CD4-positive, alpha-beta T cell treated with Interleukin-12 subunit alpha and Interleukin-12 subunit beta, for 1 hour (primary cell): ENCODE results near the gene OMP.
"Not testable (repeated sequence)": the region's sequence is repeated elsewhere in the genome, so short reads cannot be mapped to it uniquely, and the experiment has no call there.

Experiments used
- DNase-seq: peaks from one replicate; pipeline ENCODE4 v3.0.0-alpha.2; 2020

OMP gene

GRCh38 chr11:77102246-77103210 is at the start of gene OMP:
Gene OMP, plus strand, starts transcription at chr11:77102840. Its CDS starts 0 bp downstream, at chr11:77102840.
- DNase-seq, result no peak

DNA sequence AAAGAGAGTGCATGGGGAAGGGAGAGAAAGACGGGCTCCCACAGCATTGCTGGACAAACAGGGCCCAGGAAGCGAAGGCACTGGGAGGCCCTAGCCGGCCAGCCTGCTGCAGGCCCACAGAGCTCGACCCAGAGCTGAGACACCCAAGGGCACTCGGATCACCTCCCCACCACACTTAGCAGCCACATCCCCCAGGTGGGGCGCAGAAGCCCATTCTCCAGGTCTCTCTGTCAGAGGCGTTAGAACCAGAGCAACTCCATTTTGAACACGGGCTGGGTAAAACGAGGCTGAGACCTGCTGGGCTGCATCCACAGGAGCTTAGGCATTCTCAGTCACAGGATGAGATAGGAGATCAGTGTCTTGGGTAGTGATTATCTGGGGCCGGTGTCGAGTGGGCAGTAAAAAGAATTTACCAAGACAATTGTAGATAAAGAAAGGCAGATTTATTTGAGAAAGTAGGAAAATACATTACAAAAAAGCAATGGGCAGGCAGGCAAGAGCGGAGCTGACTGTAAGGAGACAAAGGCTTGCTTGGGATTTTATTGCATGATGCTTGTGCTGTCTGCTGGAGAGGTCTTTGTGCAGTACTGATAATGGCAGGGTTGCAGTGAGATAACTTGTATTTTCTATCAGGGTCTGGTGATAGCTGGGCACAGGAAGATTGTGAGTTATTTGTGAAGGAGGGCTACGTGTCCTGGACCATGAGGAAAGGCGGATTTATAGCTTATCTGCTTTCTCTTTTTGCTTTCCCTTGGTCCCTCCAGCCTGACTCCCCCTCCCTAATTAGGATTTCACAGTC is 49.2 kb upstream of the OMP start:
- DNase-seq, result no peak

GRCh38 chr11:77054084-77054483 is 48.6 kb upstream of the OMP start:
- DNase-seq, result no peak

DNA sequence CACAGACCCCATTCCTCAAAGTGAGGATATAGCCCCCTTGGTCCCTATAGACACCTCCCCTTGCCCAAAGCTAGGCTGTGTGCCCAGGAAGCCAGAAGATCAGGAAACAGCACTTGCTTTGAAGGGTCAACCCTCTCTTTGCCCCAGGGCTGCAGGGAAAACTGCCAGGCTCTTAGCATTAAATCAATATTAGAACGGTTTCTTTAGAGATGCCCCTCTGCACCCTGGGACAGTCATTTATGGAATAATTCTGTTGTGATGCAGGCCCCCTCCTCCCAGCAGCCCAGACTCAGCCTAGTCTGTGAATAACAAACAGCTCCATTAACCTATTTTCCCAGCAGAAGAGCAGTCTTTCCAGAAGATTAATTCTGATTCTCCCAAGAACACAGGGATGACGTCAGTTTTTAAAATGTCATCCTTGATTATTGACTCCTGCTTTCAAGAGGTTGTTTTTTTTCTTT is 47.5 kb upstream of the OMP start:
- no peak for DNase-seq

DNA sequence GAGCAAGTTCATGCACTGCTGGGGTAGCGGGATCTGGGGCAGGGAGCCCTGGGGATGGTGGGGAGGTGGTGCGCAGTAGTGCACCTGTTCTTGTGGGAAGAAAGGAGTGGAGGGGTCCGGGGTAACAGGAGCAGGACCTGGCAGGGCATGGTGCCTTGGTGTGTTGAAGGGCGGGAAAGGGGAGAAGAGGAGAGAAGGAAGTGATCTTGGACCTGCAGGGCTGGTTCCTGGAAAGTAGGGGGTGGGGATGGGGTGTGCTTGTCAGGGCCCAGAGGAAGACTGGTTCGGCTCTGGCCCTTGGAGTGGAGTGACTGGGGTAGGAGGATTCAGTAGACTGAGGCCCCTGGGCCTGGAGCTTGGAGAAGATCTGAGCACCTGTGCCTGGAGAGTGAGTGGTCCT is 46.7 kb upstream of the OMP start:
- no peak for DNase-seq

DNA sequence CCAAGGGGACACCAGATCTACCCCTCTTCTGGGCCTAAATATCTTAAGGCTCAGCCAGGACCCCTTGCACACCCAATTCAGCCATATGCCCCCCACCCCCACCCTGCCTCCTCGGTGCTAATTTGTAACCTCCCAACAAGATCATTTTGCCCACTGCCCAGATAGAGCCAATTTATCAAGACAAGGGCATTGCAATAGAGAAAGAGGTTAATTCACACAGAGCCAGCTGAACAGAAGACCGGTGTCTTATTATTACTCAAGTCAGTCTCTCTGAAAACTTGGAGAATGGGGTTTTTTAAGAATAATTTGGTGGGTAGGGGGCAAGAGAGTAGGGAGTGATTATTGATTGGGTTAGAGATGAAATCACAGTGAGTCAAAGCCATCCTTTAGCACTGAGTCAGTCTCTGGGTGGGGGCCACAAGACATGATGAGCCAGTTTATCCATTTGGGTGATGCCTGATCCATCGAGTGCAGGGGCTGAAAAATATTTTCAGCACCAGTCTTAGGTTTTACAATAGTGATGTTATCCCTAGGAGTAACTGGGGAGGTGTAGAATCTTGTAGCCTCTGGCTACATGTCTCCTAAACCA is 45.7 kb upstream of the OMP start:
- DNase-seq, result no peak

DNA sequence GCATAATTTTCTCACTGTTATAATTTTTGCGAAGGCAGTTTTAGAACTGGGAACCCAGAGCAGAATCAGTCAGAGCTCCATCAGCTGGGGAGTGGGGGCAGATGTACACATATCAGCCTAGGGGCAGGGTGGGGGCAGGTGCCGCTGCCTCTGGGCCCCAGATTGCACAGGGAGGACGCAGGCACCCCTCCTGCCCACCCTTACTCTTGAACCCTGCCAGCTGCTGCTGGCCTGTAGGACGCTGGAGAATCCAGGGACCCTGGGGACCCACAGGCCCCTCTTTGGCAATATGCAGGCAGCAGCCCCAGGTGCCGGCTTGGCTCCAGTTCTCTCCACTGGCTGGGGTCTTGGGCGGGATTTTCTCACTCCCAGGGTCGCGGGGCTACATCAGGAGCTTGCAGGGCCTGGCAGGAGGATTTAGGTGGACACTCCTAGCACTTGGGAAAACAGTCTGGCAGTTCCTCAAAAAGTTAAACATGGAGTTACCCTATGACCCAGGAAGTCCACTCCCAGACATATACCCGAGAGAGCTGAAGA is 44.6 kb upstream of the OMP start:
- DNase-seq, result no peak

- no peak for DNase-seq
Measured at GRCh38 chr11:77058900-77059299, 43.7 kb upstream of the OMP start.

DNA sequence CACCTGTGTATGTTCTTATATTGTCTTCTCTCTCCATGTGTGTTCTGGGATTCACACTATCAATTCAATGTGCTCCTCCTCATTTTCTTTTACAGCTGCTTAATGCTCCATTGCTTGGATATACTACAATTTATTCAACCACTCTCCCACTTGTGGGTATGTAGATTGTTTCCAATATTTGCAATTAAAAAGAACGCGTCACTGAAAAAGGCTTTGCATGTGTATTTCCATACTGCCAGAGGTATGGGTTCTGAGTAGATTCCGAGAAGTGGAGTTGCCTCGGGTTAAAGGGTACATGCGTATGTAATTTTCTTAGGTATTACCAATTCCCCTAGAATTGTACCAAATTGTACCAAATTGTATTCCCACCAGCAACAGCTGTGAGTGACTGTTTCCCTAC is 42.8 kb upstream of the OMP start:
- DNase-seq, result no peak

GRCh38 chr11:77060234-77060633 is 42.4 kb upstream of the OMP start:
- no peak for DNase-seq

GRCh38 chr11:77061258-77061657 is 41.4 kb upstream of the OMP start:
- not testable (repeated sequence) for DNase-seq

DNA sequence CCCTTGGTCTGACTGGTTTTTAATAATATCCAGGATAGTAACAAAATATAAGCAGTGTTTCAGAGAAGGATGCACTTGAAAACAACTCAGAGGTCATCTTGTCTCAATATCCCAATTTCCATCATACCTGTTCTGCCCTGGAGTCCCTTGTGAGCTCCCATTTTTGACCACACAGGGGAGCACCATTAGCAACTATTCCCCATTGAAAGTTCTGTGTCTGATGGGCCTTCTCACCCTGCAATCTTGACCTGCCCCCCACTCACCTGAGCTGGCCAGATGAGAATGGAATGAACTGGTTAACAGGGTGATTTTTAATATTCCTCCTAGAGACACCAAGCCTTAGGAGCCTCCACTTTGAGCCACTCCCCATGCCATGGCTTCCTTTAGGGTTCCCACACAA is 39.7 kb upstream of the OMP start:
- no peak for DNase-seq

DNA sequence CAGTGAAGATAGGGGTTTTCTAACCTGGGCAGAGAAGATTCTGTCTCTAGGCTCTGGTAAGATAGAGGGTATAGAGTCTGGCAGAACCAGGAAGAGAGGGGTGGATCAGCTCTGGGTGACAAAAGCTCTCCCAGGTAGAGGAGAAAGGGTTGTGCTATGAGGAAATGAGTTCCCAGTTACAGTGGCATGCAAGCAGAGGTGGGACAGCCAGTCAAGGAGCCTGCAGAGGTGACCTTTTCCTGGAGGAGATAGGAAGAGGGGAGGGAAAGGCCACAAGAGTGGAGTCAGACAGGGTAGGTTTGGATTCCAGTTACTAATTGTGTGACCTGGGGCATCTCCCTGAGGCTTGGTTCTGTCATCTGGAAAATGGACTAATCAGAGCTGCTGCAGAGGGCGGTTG is 39.2 kb upstream of the OMP start:
- DNase-seq, result no peak

- no peak for DNase-seq
Measured at GRCh38 chr11:77063861-77064260, 38.8 kb upstream of the OMP start.

DNA sequence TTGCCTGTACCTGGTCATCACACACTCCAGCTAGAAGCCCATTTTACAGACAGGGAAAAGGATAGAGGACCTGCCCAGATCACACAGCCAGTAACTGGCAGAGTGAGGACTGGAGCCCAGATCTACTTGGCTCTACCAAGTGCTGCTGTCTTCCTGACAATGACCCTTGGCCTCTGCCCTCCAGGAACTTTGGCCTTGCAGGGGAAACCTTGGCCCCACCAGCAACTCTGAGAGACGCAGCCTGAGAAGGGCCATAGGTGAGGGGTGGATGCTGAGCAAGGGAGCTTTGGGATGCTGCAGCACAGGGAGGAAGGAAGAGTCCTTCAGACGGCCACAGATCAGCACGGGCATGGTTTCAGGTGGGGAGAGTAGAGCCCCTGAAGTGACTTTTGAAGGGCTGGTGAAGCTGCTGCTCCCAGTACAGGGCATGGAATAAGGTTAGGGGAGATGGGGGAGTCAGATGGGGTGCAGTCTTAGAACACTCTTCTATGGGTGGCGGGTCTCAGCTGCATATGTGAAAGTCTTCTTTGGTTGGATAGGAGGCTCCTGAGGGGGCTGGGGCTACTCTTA is 37.9 kb upstream of the OMP start:
- DNase-seq, result no peak

DNA sequence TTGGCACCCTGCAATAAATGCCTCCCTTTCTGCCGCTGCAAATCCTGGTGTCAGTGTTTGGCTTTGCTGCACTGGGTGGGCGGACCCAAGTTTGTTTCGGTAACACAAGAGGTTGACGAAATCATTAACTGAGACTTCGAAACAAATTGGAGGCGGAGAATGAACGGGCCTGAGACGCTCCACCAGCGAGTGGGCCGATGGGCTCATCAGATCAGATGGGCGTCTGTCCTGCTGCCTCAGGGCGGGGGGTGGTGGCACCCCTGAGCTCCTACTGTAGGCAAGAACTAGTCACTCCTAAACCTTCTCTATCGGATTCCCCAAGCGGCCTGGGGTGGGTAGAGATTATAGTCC is 36.8 kb upstream of the OMP start:
- DNase-seq, result no peak

DNA sequence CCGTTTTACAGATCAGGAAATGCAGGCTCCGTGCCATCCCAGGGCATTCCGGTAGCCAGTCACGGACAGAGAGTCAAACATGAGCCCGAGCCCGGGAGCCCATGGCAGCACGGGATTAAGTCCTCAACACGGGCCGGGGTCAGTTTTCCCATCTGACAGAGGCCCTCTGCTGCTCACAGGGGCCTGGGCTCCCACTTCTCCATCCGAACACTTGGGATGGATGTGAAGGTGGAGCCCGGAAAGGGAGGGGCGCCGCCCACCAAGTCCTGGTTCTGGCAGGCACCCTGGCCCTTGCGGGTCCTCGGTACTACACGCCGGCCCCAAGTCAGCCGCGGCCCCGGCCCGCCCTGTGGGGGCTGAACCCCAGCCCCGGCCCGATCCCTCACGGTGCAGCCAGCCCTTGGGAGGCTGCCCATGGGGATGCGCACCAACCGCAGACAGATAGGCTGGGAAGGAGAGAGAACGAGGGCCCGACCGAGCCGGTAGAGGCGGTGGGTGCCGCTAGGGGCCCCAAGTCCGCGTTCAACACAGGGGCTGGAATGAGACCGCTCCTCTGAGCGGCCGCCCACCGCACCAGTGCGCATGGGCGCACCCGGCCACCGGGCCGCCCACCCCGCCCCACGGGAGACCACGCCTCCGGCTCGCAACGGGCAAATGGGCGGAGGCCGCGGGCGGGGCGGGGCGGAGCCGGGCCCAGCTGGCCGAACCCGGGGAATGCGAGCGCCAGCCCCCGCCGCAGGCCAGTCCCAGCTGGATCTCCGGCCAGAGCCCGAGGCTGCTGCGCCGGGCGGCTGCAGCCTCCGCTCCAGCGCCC is 36.2 kb upstream of the OMP start, which contains the start of gene CAPN5:
TSS of gene CAPN5 (plus strand) at position 743 of the 814 bp plus-strand sequence. CDS start 17,916 bp downstream, outside the sequence.
- peak; percentile 90 for DNase-seq

DNA sequence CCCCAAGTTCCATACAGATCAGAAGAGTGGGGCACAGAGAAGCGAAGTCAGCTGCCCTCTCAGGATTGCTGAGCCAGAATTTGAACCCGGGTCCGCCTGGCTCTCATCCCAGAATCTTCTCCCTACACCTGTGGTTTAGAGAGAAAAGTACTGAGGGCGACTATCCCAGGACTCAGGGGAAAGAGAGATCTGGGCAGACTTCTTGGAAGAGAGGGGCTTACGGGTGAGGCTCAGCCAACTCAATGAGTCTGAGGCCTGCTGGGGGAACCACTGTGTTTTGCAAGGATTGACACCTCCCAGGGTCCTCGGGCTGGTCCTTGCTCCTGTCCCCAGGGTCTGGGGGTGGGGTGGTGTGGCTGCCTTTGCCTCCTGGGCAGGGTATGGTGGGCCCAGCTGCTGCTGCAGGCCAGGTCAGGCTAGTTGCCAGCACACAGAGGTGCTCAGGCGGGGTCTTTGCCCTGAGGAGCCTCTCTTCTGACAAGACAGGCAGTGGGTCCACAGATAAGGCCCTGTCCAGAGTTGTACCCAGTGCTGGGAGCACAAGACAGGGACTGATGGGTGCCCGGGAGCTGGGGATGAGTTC is 34.7 kb upstream of the OMP start:
- no peak for DNase-seq

- DNase-seq, result no peak
Measured at GRCh38 chr11:77068457-77069335, 33.9 kb upstream of the OMP start.

DNA sequence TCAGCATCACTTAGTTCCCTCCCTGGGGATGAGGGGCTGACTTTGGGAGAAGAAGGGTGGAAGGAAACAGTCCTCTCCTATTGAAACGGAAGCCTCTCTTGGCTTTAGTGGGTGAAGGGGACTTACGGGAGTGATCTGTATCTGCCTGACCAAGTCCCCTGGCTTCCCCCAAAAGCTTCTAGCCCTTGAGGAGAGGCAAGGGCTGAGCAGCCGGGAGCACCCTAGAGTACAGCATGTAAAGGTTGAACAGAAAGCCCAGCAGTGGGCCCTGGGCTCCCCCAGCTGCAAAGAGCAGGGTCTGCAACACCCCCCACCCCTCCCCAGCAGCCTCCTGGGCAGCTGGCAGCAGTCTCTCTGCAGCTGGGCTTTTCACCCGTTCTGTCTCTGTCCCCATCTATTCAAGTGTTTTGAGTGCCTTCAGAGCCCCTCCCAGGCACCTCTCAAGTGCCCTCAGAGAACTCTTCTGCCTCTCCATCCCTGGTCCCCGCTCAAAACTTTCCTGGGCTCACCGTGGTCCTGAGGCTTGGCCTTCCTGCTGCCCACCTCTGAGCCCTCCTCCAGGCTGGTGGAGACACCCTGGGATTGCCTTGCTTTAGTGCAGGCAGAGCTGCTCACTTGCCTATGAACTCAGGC is 33.2 kb upstream of the OMP start:
- DNase-seq, result no peak
